Measurements from ENCODE around the gene NSF.

DNA sequence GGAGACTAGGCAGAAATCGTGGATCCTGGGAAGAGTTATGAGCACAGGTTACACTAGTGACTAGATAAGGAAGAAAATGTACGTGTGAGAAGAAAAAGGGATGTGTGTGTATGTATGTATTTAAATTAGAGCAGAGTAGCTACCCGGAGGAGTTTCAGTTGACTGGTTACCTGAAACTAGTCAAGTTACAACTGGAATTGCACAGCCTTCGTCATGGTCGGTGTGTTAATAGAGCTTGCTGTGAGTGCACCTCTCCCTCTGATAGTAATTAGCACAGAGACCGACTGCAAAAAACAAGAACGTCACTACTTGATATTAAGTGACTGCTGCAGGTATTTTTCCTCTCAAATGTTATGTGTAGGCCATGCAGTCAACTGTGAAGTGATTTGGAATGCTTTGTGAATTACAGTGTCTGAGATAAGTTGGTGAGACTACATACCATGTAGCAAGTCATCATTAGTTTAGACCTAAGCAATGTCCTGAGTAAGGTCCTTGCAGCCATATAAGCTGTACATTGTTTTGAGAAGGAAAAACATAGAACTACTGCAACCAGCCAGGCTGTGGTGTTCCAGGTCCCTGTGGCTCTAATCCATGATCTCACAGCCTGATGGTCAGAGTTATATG, 132.3 kb downstream of the NSF start:
- TF ChIP-seq POLR2A (IDR thresholded peaks at IDR 0.05) = no peak
- TF ChIP-seq, protein P1, sequence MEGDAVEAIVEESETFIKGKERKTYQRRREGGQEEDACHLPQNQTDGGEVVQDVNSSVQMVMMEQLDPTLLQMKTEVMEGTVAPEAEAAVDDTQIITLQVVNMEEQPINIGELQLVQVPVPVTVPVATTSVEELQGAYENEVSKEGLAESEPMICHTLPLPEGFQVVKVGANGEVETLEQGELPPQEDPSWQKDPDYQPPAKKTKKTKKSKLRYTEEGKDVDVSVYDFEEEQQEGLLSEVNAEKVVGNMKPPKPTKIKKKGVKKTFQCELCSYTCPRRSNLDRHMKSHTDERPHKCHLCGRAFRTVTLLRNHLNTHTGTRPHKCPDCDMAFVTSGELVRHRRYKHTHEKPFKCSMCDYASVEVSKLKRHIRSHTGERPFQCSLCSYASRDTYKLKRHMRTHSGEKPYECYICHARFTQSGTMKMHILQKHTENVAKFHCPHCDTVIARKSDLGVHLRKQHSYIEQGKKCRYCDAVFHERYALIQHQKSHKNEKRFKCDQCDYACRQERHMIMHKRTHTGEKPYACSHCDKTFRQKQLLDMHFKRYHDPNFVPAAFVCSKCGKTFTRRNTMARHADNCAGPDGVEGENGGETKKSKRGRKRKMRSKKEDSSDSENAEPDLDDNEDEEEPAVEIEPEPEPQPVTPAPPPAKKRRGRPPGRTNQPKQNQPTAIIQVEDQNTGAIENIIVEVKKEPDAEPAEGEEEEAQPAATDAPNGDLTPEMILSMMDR (IDR thresholded peaks at IDR 0.05) = no peak
